Subcutaneous adipose tissue (tissue), 4 donors: Measurements from ENCODE around the gene DNER. TPM values are rescaled to one million over a fixed set of nuclear protein-coding genes. Genes with fewer than 3 reads are reported as not detected.

ENCODE experiments used
- total RNA-seq, 4 donors: library from RNA; depleted of rRNA; stranded (reverse); fragments of >200 nt; gene quantifications; one replicate each; pipeline ENCODE4 v1.1.0, GENCODE V29; 2016
- TF ChIP-seq, protein P1 (sequence below): fragments of 450-650 bp; IDR thresholded peaks from one replicate; pipeline ENCODE4 v1.5.1; 2016; ENCODE audit warnings: low read depth, mild to moderate bottlenecking, control low read depth, antibody characterized with exemption, moderate library complexity

DNER gene, protein sequence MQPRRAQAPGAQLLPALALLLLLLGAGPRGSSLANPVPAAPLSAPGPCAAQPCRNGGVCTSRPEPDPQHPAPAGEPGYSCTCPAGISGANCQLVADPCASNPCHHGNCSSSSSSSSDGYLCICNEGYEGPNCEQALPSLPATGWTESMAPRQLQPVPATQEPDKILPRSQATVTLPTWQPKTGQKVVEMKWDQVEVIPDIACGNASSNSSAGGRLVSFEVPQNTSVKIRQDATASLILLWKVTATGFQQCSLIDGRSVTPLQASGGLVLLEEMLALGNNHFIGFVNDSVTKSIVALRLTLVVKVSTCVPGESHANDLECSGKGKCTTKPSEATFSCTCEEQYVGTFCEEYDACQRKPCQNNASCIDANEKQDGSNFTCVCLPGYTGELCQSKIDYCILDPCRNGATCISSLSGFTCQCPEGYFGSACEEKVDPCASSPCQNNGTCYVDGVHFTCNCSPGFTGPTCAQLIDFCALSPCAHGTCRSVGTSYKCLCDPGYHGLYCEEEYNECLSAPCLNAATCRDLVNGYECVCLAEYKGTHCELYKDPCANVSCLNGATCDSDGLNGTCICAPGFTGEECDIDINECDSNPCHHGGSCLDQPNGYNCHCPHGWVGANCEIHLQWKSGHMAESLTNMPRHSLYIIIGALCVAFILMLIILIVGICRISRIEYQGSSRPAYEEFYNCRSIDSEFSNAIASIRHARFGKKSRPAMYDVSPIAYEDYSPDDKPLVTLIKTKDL
- total RNA-seq, result 1 to 10 TPM in 3 of 4 donors, under 1 TPM in 1; 0.57 to 6.2 (median 3.4) TPM

DNA sequence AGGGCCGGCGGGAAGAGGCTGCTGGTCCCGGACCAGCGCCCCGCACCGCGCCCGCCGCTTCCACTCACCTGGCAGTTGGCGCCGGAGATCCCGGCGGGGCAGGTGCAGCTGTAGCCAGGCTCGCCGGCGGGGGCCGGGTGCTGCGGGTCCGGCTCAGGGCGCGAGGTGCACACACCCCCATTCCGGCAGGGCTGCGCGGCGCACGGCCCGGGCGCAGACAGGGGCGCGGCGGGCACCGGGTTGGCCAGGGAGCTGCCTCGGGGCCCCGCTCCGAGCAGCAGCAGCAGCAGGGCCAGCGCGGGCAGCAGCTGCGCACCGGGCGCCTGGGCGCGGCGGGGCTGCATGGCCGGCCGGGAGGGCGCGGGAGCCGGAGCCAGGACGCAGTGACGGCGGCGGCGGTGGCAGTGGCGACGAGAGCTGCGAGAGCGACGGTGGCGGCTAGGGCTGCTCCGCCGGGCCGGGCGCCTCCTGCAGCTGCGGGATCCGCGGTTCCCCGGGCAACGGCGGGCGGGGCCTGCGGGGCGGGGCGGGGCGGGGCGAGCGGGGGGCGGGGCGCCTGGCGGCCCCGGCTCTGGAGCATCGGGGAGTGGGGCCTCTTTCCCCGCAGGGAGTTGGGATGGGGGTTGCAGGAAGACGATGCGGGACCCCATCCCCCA is at the start of gene DNER:
Gene DNER (minus strand): TSS at position 476 of the 656 bp plus-strand sequence. CDS start 132 bp downstream, at position 344.
- TF ChIP-seq, protein P1, sequence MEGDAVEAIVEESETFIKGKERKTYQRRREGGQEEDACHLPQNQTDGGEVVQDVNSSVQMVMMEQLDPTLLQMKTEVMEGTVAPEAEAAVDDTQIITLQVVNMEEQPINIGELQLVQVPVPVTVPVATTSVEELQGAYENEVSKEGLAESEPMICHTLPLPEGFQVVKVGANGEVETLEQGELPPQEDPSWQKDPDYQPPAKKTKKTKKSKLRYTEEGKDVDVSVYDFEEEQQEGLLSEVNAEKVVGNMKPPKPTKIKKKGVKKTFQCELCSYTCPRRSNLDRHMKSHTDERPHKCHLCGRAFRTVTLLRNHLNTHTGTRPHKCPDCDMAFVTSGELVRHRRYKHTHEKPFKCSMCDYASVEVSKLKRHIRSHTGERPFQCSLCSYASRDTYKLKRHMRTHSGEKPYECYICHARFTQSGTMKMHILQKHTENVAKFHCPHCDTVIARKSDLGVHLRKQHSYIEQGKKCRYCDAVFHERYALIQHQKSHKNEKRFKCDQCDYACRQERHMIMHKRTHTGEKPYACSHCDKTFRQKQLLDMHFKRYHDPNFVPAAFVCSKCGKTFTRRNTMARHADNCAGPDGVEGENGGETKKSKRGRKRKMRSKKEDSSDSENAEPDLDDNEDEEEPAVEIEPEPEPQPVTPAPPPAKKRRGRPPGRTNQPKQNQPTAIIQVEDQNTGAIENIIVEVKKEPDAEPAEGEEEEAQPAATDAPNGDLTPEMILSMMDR, result no peak

DNA sequence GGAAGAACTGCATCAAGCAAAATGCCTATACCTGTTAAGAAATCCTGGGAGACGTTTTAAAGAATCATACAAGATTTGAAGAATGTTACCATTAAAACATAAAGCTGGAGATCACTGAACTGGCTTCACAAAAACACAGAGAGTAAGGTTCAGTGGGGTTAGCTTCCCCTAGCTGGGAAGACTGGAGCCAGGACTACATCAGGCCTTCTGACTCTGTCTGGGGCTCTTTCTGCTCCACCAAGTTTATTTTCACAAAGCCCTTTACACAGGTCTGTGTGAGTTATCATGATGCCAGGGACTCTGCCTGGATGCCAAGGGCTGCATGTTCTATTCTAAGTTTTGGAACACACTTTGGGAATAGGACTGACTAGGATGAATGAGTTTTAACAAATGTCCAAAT is 47.3 kb upstream of the DNER start:
- TF ChIP-seq, protein P1, result no peak

DNA sequence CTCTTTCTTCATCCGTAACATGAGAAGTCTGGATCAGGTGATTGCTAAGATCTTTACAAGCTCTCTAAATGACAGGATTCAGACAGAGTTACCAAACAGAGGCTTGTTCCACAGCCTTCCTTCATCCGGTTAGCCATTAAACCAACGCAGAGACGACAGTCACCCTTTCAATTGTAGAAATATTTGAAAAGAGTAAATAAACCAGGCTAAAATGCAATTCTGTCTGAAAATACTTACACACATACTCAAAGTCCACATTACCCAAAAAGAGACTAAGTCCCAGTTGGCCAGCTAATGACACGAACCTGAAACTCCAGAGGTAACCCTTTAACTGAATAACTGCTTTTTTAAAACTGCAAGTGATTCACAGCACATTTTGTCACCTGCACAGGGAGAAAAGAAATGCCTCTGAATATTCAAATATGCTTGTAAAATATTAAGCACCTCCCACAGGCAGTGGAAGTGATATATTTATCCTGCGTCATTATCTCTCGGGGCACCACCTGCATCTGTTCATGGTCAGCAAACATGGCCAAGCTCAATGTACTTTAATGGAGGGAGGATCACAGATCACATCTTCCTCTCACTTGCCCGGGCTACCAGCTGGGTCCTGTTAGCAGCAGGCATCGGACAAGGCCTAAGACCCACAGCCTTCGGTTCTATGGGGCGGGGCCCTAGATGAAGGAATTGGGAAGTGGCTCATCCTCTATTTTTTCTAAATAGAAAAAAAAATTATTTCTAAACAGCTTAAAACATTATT is 38.8 kb upstream of the DNER start:
- TF ChIP-seq, protein P1, result no peak

DNA sequence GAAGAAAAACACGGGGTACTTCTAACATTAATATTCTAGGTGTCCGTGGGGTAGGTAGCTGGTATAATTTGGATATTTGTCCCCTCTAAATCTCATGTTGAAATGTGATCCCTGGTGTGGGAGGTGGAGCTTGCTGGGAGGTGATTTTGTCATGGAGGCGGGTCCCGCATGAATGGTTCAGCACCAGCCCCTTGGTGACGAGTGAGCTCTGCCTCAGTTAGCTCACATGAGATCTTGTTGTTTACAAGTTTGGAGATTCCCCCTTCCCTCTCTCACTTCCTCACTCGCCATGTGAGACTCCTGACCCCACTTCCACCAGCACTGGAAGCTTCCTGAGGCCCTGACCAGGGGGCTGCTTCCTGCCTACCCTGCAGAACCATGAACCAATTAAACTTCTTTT is 35.4 kb upstream of the DNER start:
- TF ChIP-seq, protein P1, result no peak

DNA sequence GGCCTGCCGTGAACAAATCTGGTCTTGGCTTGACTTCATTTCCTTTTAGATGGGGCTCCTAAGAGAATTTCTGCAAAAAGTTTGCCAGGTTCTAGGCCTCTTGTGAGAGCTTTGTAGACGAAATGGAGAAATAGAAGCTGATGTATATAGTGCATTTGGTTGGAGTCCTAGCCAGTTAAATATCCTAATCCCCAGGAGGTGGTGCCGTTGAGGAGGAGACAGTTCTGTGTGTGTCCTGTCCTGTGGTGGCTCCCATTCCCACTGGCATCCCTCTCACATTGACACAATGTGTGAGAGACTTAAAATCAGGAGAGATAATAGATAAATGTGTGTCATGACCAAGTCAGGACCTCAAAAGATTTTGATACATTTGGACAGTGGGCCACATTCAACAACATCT is 34.6 kb upstream of the DNER start:
- TF ChIP-seq, protein P1, result no peak

DNA sequence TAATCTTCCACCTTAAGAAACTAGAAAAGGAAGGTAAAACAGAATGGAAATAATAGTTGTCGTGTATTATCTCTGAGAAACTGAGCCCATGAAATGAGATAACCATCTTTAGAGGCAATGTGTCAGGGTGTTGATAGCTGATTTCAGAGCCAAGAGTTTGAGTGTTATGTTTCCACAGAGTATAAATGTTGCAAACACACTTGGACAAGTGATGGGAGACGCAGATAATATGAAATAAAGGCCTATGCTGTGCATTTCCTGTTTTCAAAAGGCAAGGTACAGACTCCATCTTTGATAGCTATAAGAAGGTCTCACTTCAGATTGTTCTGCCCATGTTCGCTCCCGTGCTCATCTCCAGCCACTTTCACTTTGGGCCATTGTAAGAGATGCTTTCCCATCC is 25.9 kb upstream of the DNER start:
- TF ChIP-seq, protein P1, result no peak
